ENCODE results near the gene CPB1.

CPB1 gene

GRCh38 chr3:148792516-148792915, 35.1 kb upstream of the CPB1 start:
- no peak for TF ChIP-seq CTCF (conservative IDR thresholded peaks at IDR 0.05; ENCODE audit: low read depth, low read length)
- H3K79me2 ChIP-seq (ENCODE audit: insufficient read depth, low read depth): no peaks in the 10 kb centered on the region
- H3K4me2 ChIP-seq: no peak overlapping the region

GRCh38 chr3:148796799-148797198, 30.8 kb upstream of the CPB1 start:
- no peak overlapping the region for H3K27ac ChIP-seq
- H2AFZ ChIP-seq (ENCODE audit: low read depth): no peak overlapping the region
- H3K4me3 ChIP-seq (IDR thresholded peaks at IDR 0.05; ENCODE audit: insufficient read depth, low read depth, low read length): no peak overlapping the region
- H3K4me2 ChIP-seq: no peak overlapping the region
- no peak overlapping the region for H3K9ac ChIP-seq
- H4K20me1 ChIP-seq (ENCODE audit: insufficient read depth): no peaks in the 10 kb centered on the region
- TF ChIP-seq CTCF (conservative IDR thresholded peaks at IDR 0.05; ENCODE audit: low read depth, low read length): no peak
- H3K36me3 ChIP-seq (ENCODE audit: insufficient read depth): no peaks in the 10 kb centered on the region
- H3K4me1 ChIP-seq (ENCODE audit: low read depth, poor library complexity, severe bottlenecking): no peaks in the 10 kb centered on the region
- H3K79me2 ChIP-seq (ENCODE audit: insufficient read depth, low read depth): no peaks in the 10 kb centered on the region
- H3K27me3 ChIP-seq (ENCODE audit: insufficient read depth, low read depth): no peaks in the 10 kb centered on the region

More at GRCh38 chr3:148792516-148792915, 35.1 kb upstream of the CPB1 start:
- H3K27me3 ChIP-seq (ENCODE audit: insufficient read depth, low read depth): no peaks in the 10 kb centered on the region
- no peak overlapping the region for H2AFZ ChIP-seq (ENCODE audit: low read depth)
- no peak overlapping the region for H3K4me3 ChIP-seq (IDR thresholded peaks at IDR 0.05; ENCODE audit: insufficient read depth, low read depth, low read length)
- H3K27ac ChIP-seq: no peak overlapping the region
- H4K20me1 ChIP-seq (ENCODE audit: insufficient read depth): no peaks in the 10 kb centered on the region
- H3K9ac ChIP-seq: no peak overlapping the region
- H3K4me1 ChIP-seq (ENCODE audit: low read depth, poor library complexity, severe bottlenecking): no peaks in the 10 kb centered on the region
- H3K36me3 ChIP-seq (ENCODE audit: insufficient read depth): no peaks in the 10 kb centered on the region

- H3K4me2 ChIP-seq: no peak overlapping the region
- no peak for TF ChIP-seq CTCF (conservative IDR thresholded peaks at IDR 0.05; ENCODE audit: low read depth, low read length)
- H3K4me3 ChIP-seq (IDR thresholded peaks at IDR 0.05; ENCODE audit: insufficient read depth, low read depth, low read length): no peak overlapping the region
- H4K20me1 ChIP-seq (ENCODE audit: insufficient read depth): no peaks in the 10 kb centered on the region
- no peaks in the 10 kb centered on the region for H3K4me1 ChIP-seq (ENCODE audit: low read depth, poor library complexity, severe bottlenecking)
- no peaks in the 10 kb centered on the region for H3K27me3 ChIP-seq (ENCODE audit: insufficient read depth, low read depth)
- H3K36me3 ChIP-seq (ENCODE audit: insufficient read depth): no peaks in the 10 kb centered on the region
- H2AFZ ChIP-seq (ENCODE audit: low read depth): no peak overlapping the region
- H3K27ac ChIP-seq: no peak overlapping the region
- H3K79me2 ChIP-seq (ENCODE audit: insufficient read depth, low read depth): no peaks in the 10 kb centered on the region
- H3K9ac ChIP-seq: no peak overlapping the region
These were observed 29.8 kb upstream of the CPB1 start for GRCh38 chr3:148797795-148798194.

- Histone ChIP-seq H3K27me3 (ENCODE audit: insufficient read depth, low read depth) (no peaks in the 10 kb centered on the region), H3K4me1 (ENCODE audit: low read depth, poor library complexity, severe bottlenecking) (no peaks in the 10 kb centered on the region), H4K20me1 (ENCODE audit: insufficient read depth) (no peaks in the 10 kb centered on the region), H3K4me3 (IDR thresholded peaks at IDR 0.05; ENCODE audit: insufficient read depth, low read depth, low read length) (no peak overlapping the region), H3K36me3 (ENCODE audit: insufficient read depth) (no peaks in the 10 kb centered on the region), H3K9ac (no peak overlapping the region), H3K79me2 (ENCODE audit: insufficient read depth, low read depth) (no peaks in the 10 kb centered on the region), H3K4me2 (no peak overlapping the region), H3K27ac (no peak overlapping the region), H2AFZ (ENCODE audit: low read depth) (no peak overlapping the region)
- TF ChIP-seq CTCF (conservative IDR thresholded peaks at IDR 0.05; ENCODE audit: low read depth, low read length): no peak
These were observed 27.2 kb upstream of the CPB1 start for GRCh38 chr3:148800414-148800813.
